GM18861 (cell line): ENCODE results near the gene PPP2R1B.

Experiments used
- ATAC-seq: cut with Tn5 transposase; IDR thresholded peaks from one replicate; pipeline ENCODE4 v1.9.1; 2021; ENCODE audit not compliant: unreplicated experiment

PPP2R1B gene

GRCh38 chr11:111698852-111699559 is 67.2 kb downstream of the PPP2R1B start:
- no peak for ATAC-seq

- ATAC-seq: peak; percentile 71
These were observed 68.2 kb downstream of the PPP2R1B start for GRCh38 chr11:111697933-111698371.

- ATAC-seq: no peak
These were observed 69.6 kb downstream of the PPP2R1B start for GRCh38 chr11:111696556-111696955.

- ATAC-seq: no peak
These were observed 71.3 kb downstream of the PPP2R1B start for GRCh38 chr11:111694851-111695250.

GRCh38 chr11:111693224-111693937 is 72.8 kb downstream of the PPP2R1B start:
- ATAC-seq: no peak

GRCh38 chr11:111691741-111692140 is 74.4 kb downstream of the PPP2R1B start:
- no peak for ATAC-seq

- ATAC-seq: no peak
These were observed 75.0 kb downstream of the PPP2R1B start for GRCh38 chr11:111691176-111691575.

- ATAC-seq: no peak
These were observed 78.2 kb downstream of the PPP2R1B start for GRCh38 chr11:111688013-111688412.

- ATAC-seq: no peak
These were observed 81.9 kb downstream of the PPP2R1B start for GRCh38 chr11:111684251-111684650.

- ATAC-seq: no peak
These were observed 82.4 kb downstream of the PPP2R1B start for GRCh38 chr11:111683806-111684205.

GRCh38 chr11:111680486-111681175 is 85.6 kb downstream of the PPP2R1B start:
- no peak for ATAC-seq
